PC-3 (cell line): Measurements from ENCODE around the gene ZEB2. TPM values are rescaled to one million over a fixed set of nuclear protein-coding genes. Genes with fewer than 3 reads are reported as not detected.

Experiments used
- ATAC-seq: fragments of 200-7000 bp; cut with Tn5 transposase; 2 replicates; pipeline ENCODE4 v1.9.1; 2020; ENCODE audit warnings: mild to moderate bottlenecking, moderate library complexity
- BruUV-seq: library from RNA; stranded (reverse); fragments of 400-500 nt; replicated peaks from 2 replicates; lab custom pipeline; 2021; lab: Mats Ljungman, UMichigan
- CTCF ChIA-PET: fragments of 300-600 bp; sonication (Branson Sonifier 250); formaldehyde crosslinking; loops from one replicate; lab custom pipeline; 2022; ENCODE audit warnings: antibody characterized with exemption; lab: Charles Lee
- POLR2A ChIA-PET: fragments of 300-600 bp; sonication (Branson Sonifier 250); formaldehyde crosslinking; loops from one replicate; lab custom pipeline; 2022; ENCODE audit warnings: antibody characterized with exemption; ENCODE audit not compliant: unreplicated experiment; lab: Charles Lee
- DNase-seq: peaks from one replicate; pipeline ENCODE4 v3.0.0-alpha.2; 2015
- H2AFZ ChIP-seq: fragments of 300-600 bp; sonication (generic); 2 replicates; pipeline ENCODE4 v1.6.0; 2016; ENCODE audit warnings: antibody characterized with exemption, low read length
- H3F3A ChIP-seq: fragments of 300-600 bp; sonication (generic); one replicate; pipeline ENCODE4 v1.6.0; 2017; ENCODE audit warnings: antibody characterized with exemption, low read length, control low read depth, mild to moderate bottlenecking; ENCODE audit not compliant: unreplicated experiment
- H3K27ac ChIP-seq: fragments of 300-600 bp; sonication (generic); 2 replicates; pipeline ENCODE4 v1.5.1; 2016; ENCODE audit warnings: mild to moderate bottlenecking, low read length
- H3K27me3 ChIP-seq: fragments of 300-600 bp; sonication (generic); 2 replicates; pipeline ENCODE4 v1.6.1; 2016; ENCODE audit warnings: low read length, mixed read lengths
- H3K36me3 ChIP-seq: fragments of 300-600 bp; sonication (generic); 2 replicates; pipeline ENCODE4 v1.6.1; 2016; ENCODE audit warnings: low read depth, mixed run types, low read length, mixed read lengths
- H3K4me1 ChIP-seq: fragments of 300-600 bp; sonication (generic); 2 replicates; pipeline ENCODE4 v1.5.1; 2016; ENCODE audit warnings: low read length; ENCODE audit not compliant: insufficient read depth
- H3K4me2 ChIP-seq: fragments of 300-600 bp; sonication (generic); 2 replicates; pipeline ENCODE4 v1.6.0; 2016; ENCODE audit warnings: low read length
- H3K4me3 ChIP-seq: fragments of 300-600 bp; sonication (generic); 2 replicates; pipeline ENCODE4 v1.5.1; 2016; ENCODE audit warnings: mild to moderate bottlenecking, low read length, mixed read lengths
- H3K79me2 ChIP-seq: fragments of 300-600 bp; sonication (generic); 2 replicates; pipeline ENCODE4 v1.6.1; 2017; ENCODE audit warnings: low read length, mixed read lengths
- H3K9ac ChIP-seq: fragments of 300-600 bp; sonication (generic); 2 replicates; pipeline ENCODE4 v1.6.0; 2016; ENCODE audit warnings: mild to moderate bottlenecking, low read length
- H3K9me2 ChIP-seq: fragments of 300-600 bp; sonication (generic); replicated peaks from 2 replicates; pipeline ENCODE4 v1.6.1; 2016; ENCODE audit warnings: mixed run types, low read length, mixed read lengths
- H3K9me3 ChIP-seq: fragments of 300-600 bp; sonication (generic); 2 replicates; pipeline ENCODE4 v1.6.1; 2016; ENCODE audit warnings: low read length, mixed read lengths
- H4K20me1 ChIP-seq: fragments of 300-600 bp; sonication (generic); 2 replicates; pipeline ENCODE4 v1.6.1; 2016; ENCODE audit warnings: low read length, mixed read lengths
- EZH2 ChIP-seq: fragments of 300-600 bp; sonication (generic); IDR thresholded peaks from one replicate; pipeline ENCODE4 v1.6.1; 2017; ENCODE audit warnings: antibody characterized with exemption, mild to moderate bottlenecking, low read length; ENCODE audit not compliant: unreplicated experiment
- EZH2phosphoT487 ChIP-seq: fragments of 300-600 bp; sonication (generic); IDR thresholded peaks from 2 replicates; pipeline ENCODE4 v1.6.1; 2018; ENCODE audit warnings: mild to moderate bottlenecking, antibody characterized with exemption, low read length, borderline replicate concordance
- intact Hi-C: fragments of 100-400 bp; cut with micrococcal nuclease; formaldehyde crosslinking; loops from 2 replicates; pipeline ENCODE4 v1.9.0; 2023
- total RNA-seq: library from RNA; depleted of rRNA; stranded (reverse); fragments of >200 nt; gene quantifications from 2 replicates; pipeline ENCODE4 v1.2.3, GENCODE V29; 2014

Gene ZEB2
- total RNA-seq, 1 experiment from 2014 or later, result 1.1 TPM

- Histone ChIP-seq H3K79me2 (peaks cover 22% of the 10 kb centered on the region), H3K36me3 (no peaks in the 10 kb centered on the region), H2AFZ (no peak overlapping the region), H3K9me2 (no peaks in the 10 kb centered on the region), H3F3A (no peaks in the 10 kb centered on the region), H3K4me3 (no peak overlapping the region), H3K4me1 (peaks cover 17% of the 10 kb centered on the region), H3K4me2 (no peak overlapping the region), H3K9ac (no peak overlapping the region), H4K20me1 (no peaks in the 10 kb centered on the region), H3K27me3 (no peaks in the 10 kb centered on the region), H3K27ac (no peak overlapping the region), H3K9me3 (no peaks in the 10 kb centered on the region)
- DNase-seq (no peak), ATAC-seq (no peak)
- TF ChIP-seq EZH2, result no peak
- TF ChIP-seq EZH2phosphoT487, result no peak
- intact Hi-C loops, result loop anchor here (5.0 to 10.0 kb wide), 6 partner anchors 100 to 330 kb away; no protein-coding TSS in a partner anchor
- no TSS peak for BruUV-seq
- ChIA-PET CTCF (no interaction called here), POLR2A (no interaction called here)
Measured at GRCh38 chr2:144334551-144334950, 185.4 kb downstream of the ZEB2 start.
